HEK293 (cell line): Measurements from ENCODE around the gene TAF5L.

Experiments used
- BCL11B ChIP-seq: fragments of 450-650 bp; formaldehyde crosslinking; IDR thresholded peaks from 2 replicates; pipeline ENCODE4 v1.5.1; 2016; ENCODE audit warnings: low read depth, missing biosample characterization, missing genetic modification characterization
- EGR2 ChIP-seq: fragments of 450-650 bp; formaldehyde crosslinking; IDR thresholded peaks from 2 replicates; pipeline ENCODE4 v1.5.1; 2016; ENCODE audit warnings: low read depth, missing biosample characterization, missing genetic modification characterization
- KLF9 ChIP-seq: fragments of 450-650 bp; formaldehyde crosslinking; IDR thresholded peaks from 2 replicates; pipeline ENCODE4 v1.5.1; 2016; ENCODE audit warnings: missing biosample characterization, missing genetic modification characterization, low read depth
- MZF1 ChIP-seq: fragments of 450-650 bp; formaldehyde crosslinking; IDR thresholded peaks from 2 replicates; pipeline ENCODE4 v1.5.1; 2017; ENCODE audit warnings: missing biosample characterization, missing genetic modification characterization, borderline replicate concordance
- ZBTB10 ChIP-seq: fragments of 450-650 bp; formaldehyde crosslinking; IDR thresholded peaks from 2 replicates; pipeline ENCODE4 v1.5.1; 2016; ENCODE audit warnings: missing biosample characterization, missing genetic modification characterization
- ZBTB11 ChIP-seq: fragments of 450-650 bp; formaldehyde crosslinking; conservative IDR thresholded peaks from 2 replicates; pipeline ENCODE4 v1.5.1; 2016; ENCODE audit warnings: low read depth, missing biosample characterization, missing genetic modification characterization
- ZNF10 ChIP-seq: fragments of 450-650 bp; formaldehyde crosslinking; IDR thresholded peaks from 2 replicates; pipeline ENCODE4 v1.5.1; 2017; ENCODE audit warnings: missing biosample characterization, missing genetic modification characterization
- ZNF112 ChIP-seq: fragments of 450-650 bp; formaldehyde crosslinking; IDR thresholded peaks from 2 replicates; pipeline ENCODE4 v1.5.0; 2017; ENCODE audit warnings: missing biosample characterization, missing genetic modification characterization
- ZNF114 ChIP-seq: fragments of 450-650 bp; formaldehyde crosslinking; IDR thresholded peaks from 2 replicates; pipeline ENCODE4 v1.5.0; 2017; ENCODE audit warnings: missing biosample characterization, missing genetic modification characterization
- ZNF175 ChIP-seq: fragments of 450-650 bp; formaldehyde crosslinking; IDR thresholded peaks from 2 replicates; pipeline ENCODE4 v1.5.1; 2016; ENCODE audit warnings: missing biosample characterization, missing genetic modification characterization
- ZNF223 ChIP-seq: fragments of 450-650 bp; formaldehyde crosslinking; IDR thresholded peaks from 2 replicates; pipeline ENCODE4 v1.5.1; 2016; ENCODE audit warnings: missing biosample characterization, missing genetic modification characterization
- ZNF24 ChIP-seq: fragments of 450-650 bp; formaldehyde crosslinking; IDR thresholded peaks from 2 replicates; pipeline ENCODE4 v1.5.1; 2016; ENCODE audit warnings: missing biosample characterization, missing genetic modification characterization
- ZNF514 ChIP-seq: fragments of 450-650 bp; formaldehyde crosslinking; IDR thresholded peaks from 2 replicates; pipeline ENCODE4 v1.5.1; 2016; ENCODE audit warnings: missing biosample characterization, missing genetic modification characterization
- ZNF544 ChIP-seq: fragments of 450-650 bp; formaldehyde crosslinking; IDR thresholded peaks from 2 replicates; pipeline ENCODE4 v1.5.0; 2017; ENCODE audit warnings: missing biosample characterization, missing genetic modification characterization
- ZNF555 ChIP-seq: fragments of 450-650 bp; formaldehyde crosslinking; conservative IDR thresholded peaks from 2 replicates; pipeline ENCODE4 v1.5.1; 2017; ENCODE audit warnings: missing biosample characterization, mild to moderate bottlenecking, missing genetic modification characterization, inconsistent platforms
- ZNF596 ChIP-seq: fragments of 450-650 bp; IDR thresholded peaks from 2 replicates; pipeline ENCODE4 v1.5.0; 2018; ENCODE audit warnings: missing biosample characterization, mild to moderate bottlenecking, missing genetic modification characterization, moderate library complexity
- ZNF626 ChIP-seq: fragments of 450-650 bp; sonication (Bioruptor Pico); formaldehyde crosslinking; IDR thresholded peaks from 2 replicates; pipeline ENCODE4 v1.5.1; 2018; ENCODE audit warnings: missing biosample characterization, missing genetic modification characterization, inconsistent platforms
- ZNF654 ChIP-seq: fragments of 450-650 bp; formaldehyde crosslinking; IDR thresholded peaks from 2 replicates; pipeline ENCODE4 v1.5.1; 2016; ENCODE audit warnings: low read depth, missing biosample characterization, missing genetic modification characterization
- ZNF701 ChIP-seq: fragments of 450-650 bp; formaldehyde crosslinking; IDR thresholded peaks from 2 replicates; pipeline ENCODE4 v1.5.1; 2016; ENCODE audit warnings: missing biosample characterization, missing genetic modification characterization
- ZSCAN30 ChIP-seq: fragments of 450-650 bp; IDR thresholded peaks from 2 replicates; pipeline ENCODE4 v1.5.1; 2018; ENCODE audit warnings: missing biosample characterization, mild to moderate bottlenecking, missing genetic modification characterization, moderate library complexity
- TF ChIP-seq, protein P1 (sequence below): fragments of 450-650 bp; formaldehyde crosslinking; optimal IDR thresholded peaks from 2 replicates; pipeline ENCODE3; 2016; ENCODE audit warnings: missing biosample characterization, mild to moderate bottlenecking, missing genetic modification characterization
- TF ChIP-seq, protein P2 (sequence below): fragments of 450-650 bp; formaldehyde crosslinking; IDR thresholded peaks from 2 replicates; pipeline ENCODE4 v1.5.1; 2016; ENCODE audit warnings: missing biosample characterization, missing genetic modification characterization
- TF ChIP-seq, protein P3 (sequence below): fragments of 450-650 bp; formaldehyde crosslinking; IDR thresholded peaks from 2 replicates; pipeline ENCODE4 v1.5.1; 2017; ENCODE audit warnings: missing biosample characterization, missing genetic modification characterization
- TF ChIP-seq, protein P4 (sequence below): fragments of 450-650 bp; IDR thresholded peaks from 2 replicates; pipeline ENCODE4 v1.5.1; 2018; ENCODE audit warnings: missing biosample characterization, missing genetic modification characterization
- TF ChIP-seq, protein P5 (sequence below): fragments of 450-650 bp; formaldehyde crosslinking; IDR thresholded peaks from 2 replicates; pipeline ENCODE4 v1.5.1; 2017; ENCODE audit warnings: missing biosample characterization, mild to moderate bottlenecking, missing genetic modification characterization, moderate library complexity

Gene TAF5L

GRCh38 chr1:229558460-229559335, 67.2 kb downstream of the TAF5L start, which contains the start of gene ABCB10 (continued):
- TF ChIP-seq, protein P1, sequence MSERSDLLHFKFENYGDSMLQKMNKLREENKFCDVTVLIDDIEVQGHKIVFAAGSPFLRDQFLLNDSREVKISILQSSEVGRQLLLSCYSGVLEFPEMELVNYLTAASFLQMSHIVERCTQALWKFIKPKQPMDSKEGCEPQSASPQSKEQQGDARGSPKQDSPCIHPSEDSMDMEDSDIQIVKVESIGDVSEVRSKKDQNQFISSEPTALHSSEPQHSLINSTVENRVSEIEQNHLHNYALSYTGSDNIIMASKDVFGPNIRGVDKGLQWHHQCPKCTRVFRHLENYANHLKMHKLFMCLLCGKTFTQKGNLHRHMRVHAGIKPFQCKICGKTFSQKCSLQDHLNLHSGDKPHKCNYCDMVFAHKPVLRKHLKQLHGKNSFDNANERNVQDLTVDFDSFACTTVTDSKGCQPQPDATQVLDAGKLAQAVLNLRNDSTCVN (tag by site-specific recombination) = peak; percentile 100
- TF ChIP-seq ZSCAN30 (peak; percentile 98), ZNF10 (tag by site-specific recombination) (peak; percentile 53; the same call in 1 of the 2 replicates), KLF9 (tag by site-specific recombination) (no peak; the same call in none of the 2 replicates), EGR2 (peak; percentile 83), ZNF596 (tag by site-specific recombination) (peak; percentile 70; the same call in 1 of the 2 replicates), ZNF555 (tag by site-specific recombination) (no peak), ZNF112 (tag by site-specific recombination) (no peak), ZNF701 (tag by site-specific recombination) (no peak), ZNF223 (tag by site-specific recombination) (peak; percentile 99), ZBTB10 (tag by site-specific recombination) (peak; percentile 98), ZNF626 (tag by site-specific recombination) (no peak; the same call in 1 of the 2 replicates), ZNF514 (no peak), ZNF544 (tag by site-specific recombination) (no peak), ZNF175 (no peak), ZNF114 (tag by site-specific recombination) (no peak), MZF1 (tag by site-specific recombination) (peak; percentile 72), ZNF24 (tag by site-specific recombination) (peak; percentile 71), ZBTB11 (tag by site-specific recombination) (peak; percentile 86), ZNF654 (no peak), BCL11B (tag by site-specific recombination) (0 out of 2 replicates have a peak, but pooled peaks have one; percentile 52)
- TF ChIP-seq, protein P2, sequence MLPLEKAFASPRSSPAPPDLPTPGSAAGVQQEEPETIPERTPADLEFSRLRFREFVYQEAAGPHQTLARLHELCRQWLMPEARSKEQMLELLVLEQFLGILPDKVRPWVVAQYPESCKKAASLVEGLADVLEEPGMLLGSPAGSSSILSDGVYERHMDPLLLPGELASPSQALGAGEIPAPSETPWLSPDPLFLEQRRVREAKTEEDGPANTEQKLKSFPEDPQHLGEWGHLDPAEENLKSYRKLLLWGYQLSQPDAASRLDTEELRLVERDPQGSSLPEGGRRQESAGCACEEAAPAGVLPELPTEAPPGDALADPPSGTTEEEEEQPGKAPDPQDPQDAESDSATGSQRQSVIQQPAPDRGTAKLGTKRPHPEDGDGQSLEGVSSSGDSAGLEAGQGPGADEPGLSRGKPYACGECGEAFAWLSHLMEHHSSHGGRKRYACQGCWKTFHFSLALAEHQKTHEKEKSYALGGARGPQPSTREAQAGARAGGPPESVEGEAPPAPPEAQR (tag by site-specific recombination) = no peak
- TF ChIP-seq, protein P3, sequence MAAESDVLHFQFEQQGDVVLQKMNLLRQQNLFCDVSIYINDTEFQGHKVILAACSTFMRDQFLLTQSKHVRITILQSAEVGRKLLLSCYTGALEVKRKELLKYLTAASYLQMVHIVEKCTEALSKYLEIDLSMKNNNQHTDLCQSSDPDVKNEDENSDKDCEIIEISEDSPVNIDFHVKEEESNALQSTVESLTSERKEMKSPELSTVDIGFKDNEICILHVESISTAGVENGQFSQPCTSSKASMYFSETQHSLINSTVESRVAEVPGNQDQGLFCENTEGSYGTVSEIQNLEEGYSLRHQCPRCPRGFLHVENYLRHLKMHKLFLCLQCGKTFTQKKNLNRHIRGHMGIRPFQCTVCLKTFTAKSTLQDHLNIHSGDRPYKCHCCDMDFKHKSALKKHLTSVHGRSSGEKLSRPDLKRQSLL (tag by site-specific recombination) = 0 out of 2 replicates have a peak, but pooled peaks have one; percentile 5
- TF ChIP-seq, protein P4, sequence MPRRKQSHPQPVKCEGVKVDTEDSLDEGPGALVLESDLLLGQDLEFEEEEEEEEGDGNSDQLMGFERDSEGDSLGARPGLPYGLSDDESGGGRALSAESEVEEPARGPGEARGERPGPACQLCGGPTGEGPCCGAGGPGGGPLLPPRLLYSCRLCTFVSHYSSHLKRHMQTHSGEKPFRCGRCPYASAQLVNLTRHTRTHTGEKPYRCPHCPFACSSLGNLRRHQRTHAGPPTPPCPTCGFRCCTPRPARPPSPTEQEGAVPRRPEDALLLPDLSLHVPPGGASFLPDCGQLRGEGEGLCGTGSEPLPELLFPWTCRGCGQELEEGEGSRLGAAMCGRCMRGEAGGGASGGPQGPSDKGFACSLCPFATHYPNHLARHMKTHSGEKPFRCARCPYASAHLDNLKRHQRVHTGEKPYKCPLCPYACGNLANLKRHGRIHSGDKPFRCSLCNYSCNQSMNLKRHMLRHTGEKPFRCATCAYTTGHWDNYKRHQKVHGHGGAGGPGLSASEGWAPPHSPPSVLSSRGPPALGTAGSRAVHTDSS (tag by site-specific recombination) = peak; percentile 46; the same call in 1 of the 2 replicates
- TF ChIP-seq, protein P5, sequence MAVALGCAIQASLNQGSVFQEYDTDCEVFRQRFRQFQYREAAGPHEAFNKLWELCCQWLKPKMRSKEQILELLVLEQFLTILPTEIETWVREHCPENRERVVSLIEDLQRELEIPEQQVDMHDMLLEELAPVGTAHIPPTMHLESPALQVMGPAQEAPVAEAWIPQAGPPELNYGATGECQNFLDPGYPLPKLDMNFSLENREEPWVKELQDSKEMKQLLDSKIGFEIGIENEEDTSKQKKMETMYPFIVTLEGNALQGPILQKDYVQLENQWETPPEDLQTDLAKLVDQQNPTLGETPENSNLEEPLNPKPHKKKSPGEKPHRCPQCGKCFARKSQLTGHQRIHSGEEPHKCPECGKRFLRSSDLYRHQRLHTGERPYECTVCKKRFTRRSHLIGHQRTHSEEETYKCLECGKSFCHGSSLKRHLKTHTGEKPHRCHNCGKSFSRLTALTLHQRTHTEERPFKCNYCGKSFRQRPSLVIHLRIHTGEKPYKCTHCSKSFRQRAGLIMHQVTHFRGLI (tag by site-specific recombination) = 0 out of 2 replicates have a peak, but pooled peaks have one; percentile 40
